H1 (cell line): Measurements from ENCODE around the gene EFNA3.

Experiments
- ATF2 ChIP-seq: IDR thresholded peaks from 2 replicates; pipeline ENCODE4 v1.6.1; 2012; ENCODE audit warnings: low read length, inconsistent platforms
- CBX5 ChIP-seq: fragments of 300-800, 300-1000 bp; sonication (generic); IDR thresholded peaks from 2 replicates; pipeline ENCODE4 v1.7.1; 2016; ENCODE audit warnings: antibody characterized with exemption, low read length, low read depth
- CHD7 ChIP-seq: fragments of 300-600 bp; sonication (generic); IDR thresholded peaks from 2 replicates; pipeline ENCODE4 v1.7.1; 2012; ENCODE audit warnings: low read length, moderate library complexity, mild to moderate bottlenecking, inconsistent platforms; ENCODE audit not compliant: insufficient replicate concordance
- CTCF ChIP-seq, 3 experiments: IDR thresholded peaks; 1 replicate in 2 of 3; 2 replicates in 1 of 3; pipeline versions ENCODE4 v1.5.1 to v1.6.1; 2011; ENCODE audit warnings: low read length in 3 of 3, mild to moderate bottlenecking in 3 of 3, inconsistent platforms in 2 of 3, low read depth in 1 of 3, moderate library complexity in 1 of 3; ENCODE audit not compliant: insufficient read depth in 1 of 3; ENCODE audit errors: control extremely low read depth in 1 of 3
- EGR1 ChIP-seq: IDR thresholded peaks from 2 replicates; pipeline ENCODE4 v1.6.1; 2011; ENCODE audit warnings: low read depth, low read length, borderline replicate concordance
- EP300 ChIP-seq, 2 experiments: IDR thresholded peaks; 1 replicate in 1 of 2; 2 replicates in 1 of 2; pipeline ENCODE4 v1.6.1; 2011 to 2012; ENCODE audit warnings: low read depth in 2 of 2, low read length in 2 of 2, mild to moderate bottlenecking in 2 of 2, borderline replicate concordance in 1 of 2, inconsistent platforms in 1 of 2, moderate library complexity in 1 of 2
- EZH2 ChIP-seq: fragments of 200-600 bp; sonication (generic); IDR thresholded peaks from 2 replicates; pipeline ENCODE4 v1.7.1; 2012; ENCODE audit warnings: low read depth, mild to moderate bottlenecking, moderate library complexity, low read length, inconsistent platforms; ENCODE audit not compliant: severe bottlenecking
- GABPA ChIP-seq: IDR thresholded peaks from 2 replicates; pipeline ENCODE4 v1.6.1; 2011; ENCODE audit warnings: mild to moderate bottlenecking, low read length, moderate library complexity, borderline replicate concordance; ENCODE audit not compliant: insufficient read depth
- JUND ChIP-seq: IDR thresholded peaks from 2 replicates; pipeline ENCODE4 v1.6.1; 2011; ENCODE audit warnings: mild to moderate bottlenecking, improper control_type of control experiment, low read length
- MAFK ChIP-seq: IDR thresholded peaks from 2 replicates; pipeline ENCODE4 v1.6.1; 2012; ENCODE audit warnings: low read depth, mild to moderate bottlenecking, improper control_type of control experiment, low read length
- SAP30 ChIP-seq: fragments of 300-600 bp; sonication (generic); IDR thresholded peaks from 2 replicates; pipeline ENCODE4 v1.7.1; 2012; ENCODE audit warnings: low read length, moderate library complexity, mild to moderate bottlenecking, inconsistent platforms; ENCODE audit not compliant: insufficient read depth, insufficient replicate concordance
- SP2 ChIP-seq: IDR thresholded peaks from 2 replicates; pipeline ENCODE4 v1.6.1; 2012; ENCODE audit warnings: mild to moderate bottlenecking, low read length, inconsistent platforms
- TEAD4 ChIP-seq: IDR thresholded peaks from 2 replicates; pipeline ENCODE4 v1.6.1; 2012; ENCODE audit warnings: low read depth, low read length, inconsistent platforms, mixed read lengths

GRCh38 chr1:155094622-155094948, 15.9 kb downstream of the EFNA3 start:
- TF ChIP-seq TEAD4 (no peak), CTCF (IDR thresholded peaks at IDR 0.05; ENCODE audit: control extremely low read depth in 1 of 3, insufficient read depth in 1 of 3, low read depth in 1 of 3, low read length in 3 of 3) (no peak), GABPA (no peak), EP300 (IDR thresholded peaks at IDR 0.05; ENCODE audit: borderline replicate concordance in 1 of 2, low read depth in 2 of 2, low read length in 2 of 2) (no peak), EGR1 (no peak), SP2 (no peak), CBX5 (no peak), JUND (no peak), SAP30 (no peak), EZH2 (no peak), CHD7 (no peak), ATF2 (no peak), MAFK (no peak)
